OCI-LY1 (cell line): ENCODE results near the gene ABL2.

Source experiments
- H2AFZ ChIP-seq: fragments of 200-600 bp; sonication (generic), shearing (Covaris generic); 2 replicates; pipeline ENCODE4 v1.6.0; 2014; ENCODE audit warnings: antibody characterized with exemption, mild to moderate bottlenecking, low read length
- H3F3A ChIP-seq: fragments of 200-600 bp; sonication (generic), shearing (Covaris generic); 2 replicates; pipeline ENCODE4 v1.6.0; 2014; ENCODE audit warnings: mild to moderate bottlenecking, antibody characterized with exemption, low read length, moderate library complexity; ENCODE audit not compliant: insufficient read depth
- H3K27ac ChIP-seq: fragments of 200-600 bp; sonication (generic); 2 replicates; pipeline ENCODE4 v1.5.1; 2014; ENCODE audit warnings: low read length, mixed run types, mild to moderate bottlenecking, low read depth; ENCODE audit not compliant: poor library complexity, severe bottlenecking
- H3K27me3 ChIP-seq: fragments of 200-600 bp; sonication (generic); 2 replicates; pipeline ENCODE4 v1.6.0; 2014; ENCODE audit warnings: antibody characterized with exemption, mild to moderate bottlenecking, low read length, moderate library complexity; ENCODE audit not compliant: insufficient read depth
- H3K36me3 ChIP-seq: fragments of 200-600 bp; sonication (generic); 2 replicates; pipeline ENCODE4 v1.6.1; 2014; ENCODE audit warnings: mild to moderate bottlenecking, antibody characterized with exemption, low read length, moderate library complexity, mixed read lengths; ENCODE audit not compliant: insufficient read depth
- H3K4me1 ChIP-seq: fragments of 200-600 bp; sonication (generic); 2 replicates; pipeline ENCODE4 v1.5.1; 2014; ENCODE audit warnings: mild to moderate bottlenecking, low read length, moderate library complexity; ENCODE audit not compliant: insufficient read depth, severe bottlenecking
- H3K4me2 ChIP-seq: fragments of 200-600 bp; sonication (generic), shearing (Covaris generic); 2 replicates; pipeline ENCODE4 v1.6.1; 2014; ENCODE audit warnings: low read length
- H3K4me3 ChIP-seq: fragments of 200-600 bp; sonication (generic); 2 replicates; pipeline ENCODE4 v1.5.1; 2014; ENCODE audit warnings: low read length, low read depth, mild to moderate bottlenecking, mixed read lengths; ENCODE audit not compliant: poor library complexity, severe bottlenecking
- H3K79me2 ChIP-seq: fragments of 200-600 bp; shearing (Covaris generic); 2 replicates; pipeline ENCODE4 v1.6.1; 2016; ENCODE audit warnings: mixed run types, low read length, mixed read lengths; ENCODE audit not compliant: insufficient read depth
- H3K9ac ChIP-seq: fragments of 200-600 bp; sonication (generic), shearing (Covaris generic); 2 replicates; pipeline ENCODE4 v1.6.1; 2014; ENCODE audit warnings: mild to moderate bottlenecking, low read length, mixed read lengths
- H3K9me2 ChIP-seq: fragments of 200-600 bp; sonication (generic), shearing (Covaris generic); 2 replicates; pipeline ENCODE4 v1.6.1; 2014; ENCODE audit warnings: low read depth, mild to moderate bottlenecking, low read length, mixed read lengths
- H3K9me3 ChIP-seq: fragments of 200-600 bp; shearing (Covaris generic); 2 replicates; pipeline ENCODE4 v1.6.1; 2014; ENCODE audit warnings: low read length, mixed read lengths
- H4K20me1 ChIP-seq: fragments of 200-600 bp; sonication (generic), shearing (Covaris generic); 2 replicates; pipeline ENCODE4 v1.6.0; 2016; ENCODE audit warnings: mild to moderate bottlenecking, low read length; ENCODE audit not compliant: insufficient read depth
- EZH2 ChIP-seq: fragments of 200-600 bp; sonication (generic), shearing (Covaris generic); IDR thresholded peaks from 2 replicates; pipeline ENCODE4 v1.8.0; 2017; ENCODE audit warnings: borderline replicate concordance, mixed run types, mild to moderate bottlenecking, antibody characterized with exemption, low read length, moderate library complexity, mixed read lengths
- TF ChIP-seq, protein P1 (sequence below): fragments of 200-600 bp; sonication (generic), shearing (Covaris generic); IDR thresholded peaks from 2 replicates; pipeline ENCODE4 v1.5.1; 2017; ENCODE audit warnings: mild to moderate bottlenecking, antibody characterized with exemption, low read length, moderate library complexity, mixed read lengths

Gene ABL2

DNA sequence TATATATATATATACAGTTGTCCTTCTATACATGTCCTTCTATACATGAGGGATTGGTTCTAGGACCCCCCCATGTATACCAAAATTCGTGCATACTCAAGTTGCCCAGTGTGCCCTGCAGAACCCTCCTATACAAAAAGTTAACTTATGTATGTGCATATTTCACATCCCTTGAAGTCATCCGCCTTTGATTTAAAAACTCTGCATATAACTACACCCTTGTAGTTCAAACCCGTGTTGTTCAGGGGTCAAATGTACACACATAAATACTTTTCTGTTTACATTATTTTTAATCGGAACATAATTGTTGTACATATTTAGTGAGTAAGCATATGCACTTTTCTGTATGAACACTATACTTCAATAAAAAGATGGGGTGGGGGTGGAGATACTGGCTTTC is 7.7 kb upstream of the ABL2 start:
- Histone ChIP-seq H3K9ac (no peak overlapping the region), H3K9me3 (no peaks in the 10 kb centered on the region), H3K4me1 (no peaks in the 10 kb centered on the region), H3F3A (no peaks in the 10 kb centered on the region), H3K27ac (no peak overlapping the region), H3K9me2 (no peaks in the 10 kb centered on the region), H3K79me2 (no peaks in the 10 kb centered on the region), H3K36me3 (no peaks in the 10 kb centered on the region), H3K4me3 (no peak overlapping the region), H2AFZ (no peak overlapping the region), H3K27me3 (no peaks in the 10 kb centered on the region), H3K4me2 (no peak overlapping the region), H4K20me1 (no peaks in the 10 kb centered on the region)
- TF ChIP-seq EZH2, result no peak
- TF ChIP-seq, protein P1, sequence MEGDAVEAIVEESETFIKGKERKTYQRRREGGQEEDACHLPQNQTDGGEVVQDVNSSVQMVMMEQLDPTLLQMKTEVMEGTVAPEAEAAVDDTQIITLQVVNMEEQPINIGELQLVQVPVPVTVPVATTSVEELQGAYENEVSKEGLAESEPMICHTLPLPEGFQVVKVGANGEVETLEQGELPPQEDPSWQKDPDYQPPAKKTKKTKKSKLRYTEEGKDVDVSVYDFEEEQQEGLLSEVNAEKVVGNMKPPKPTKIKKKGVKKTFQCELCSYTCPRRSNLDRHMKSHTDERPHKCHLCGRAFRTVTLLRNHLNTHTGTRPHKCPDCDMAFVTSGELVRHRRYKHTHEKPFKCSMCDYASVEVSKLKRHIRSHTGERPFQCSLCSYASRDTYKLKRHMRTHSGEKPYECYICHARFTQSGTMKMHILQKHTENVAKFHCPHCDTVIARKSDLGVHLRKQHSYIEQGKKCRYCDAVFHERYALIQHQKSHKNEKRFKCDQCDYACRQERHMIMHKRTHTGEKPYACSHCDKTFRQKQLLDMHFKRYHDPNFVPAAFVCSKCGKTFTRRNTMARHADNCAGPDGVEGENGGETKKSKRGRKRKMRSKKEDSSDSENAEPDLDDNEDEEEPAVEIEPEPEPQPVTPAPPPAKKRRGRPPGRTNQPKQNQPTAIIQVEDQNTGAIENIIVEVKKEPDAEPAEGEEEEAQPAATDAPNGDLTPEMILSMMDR, result no peak

DNA sequence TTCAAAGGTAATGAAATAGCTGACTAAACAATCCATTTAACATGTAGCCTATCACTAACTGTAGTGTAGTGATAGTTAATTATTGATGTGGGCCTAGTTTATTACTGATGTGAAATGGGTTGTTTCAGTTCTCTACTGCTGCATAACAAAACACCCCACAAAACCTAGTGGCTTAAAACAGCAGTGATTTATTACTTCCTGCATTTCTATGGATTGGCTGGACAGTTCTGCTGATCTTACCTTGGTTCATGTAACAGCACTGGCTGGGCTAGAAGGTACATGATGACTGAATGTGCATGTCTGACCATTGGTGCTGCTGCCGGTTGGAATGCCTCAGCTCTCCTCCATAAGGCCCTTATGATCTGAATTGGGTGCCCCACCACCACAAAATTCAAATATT is 5.4 kb upstream of the ABL2 start:
- Histone ChIP-seq H3F3A (no peaks in the 10 kb centered on the region), H3K79me2 (no peaks in the 10 kb centered on the region), H3K36me3 (no peaks in the 10 kb centered on the region), H3K9me2 (no peaks in the 10 kb centered on the region), H3K9ac (no peak overlapping the region), H3K4me3 (no peak overlapping the region), H3K27ac (no peak overlapping the region), H3K4me1 (peaks cover 12% of the 10 kb centered on the region), H2AFZ (no peak overlapping the region), H3K4me2 (no peak overlapping the region), H3K27me3 (no peaks in the 10 kb centered on the region), H3K9me3 (no peaks in the 10 kb centered on the region), H4K20me1 (no peaks in the 10 kb centered on the region)
- TF ChIP-seq EZH2, result no peak
- TF ChIP-seq, protein P1, result no peak

DNA sequence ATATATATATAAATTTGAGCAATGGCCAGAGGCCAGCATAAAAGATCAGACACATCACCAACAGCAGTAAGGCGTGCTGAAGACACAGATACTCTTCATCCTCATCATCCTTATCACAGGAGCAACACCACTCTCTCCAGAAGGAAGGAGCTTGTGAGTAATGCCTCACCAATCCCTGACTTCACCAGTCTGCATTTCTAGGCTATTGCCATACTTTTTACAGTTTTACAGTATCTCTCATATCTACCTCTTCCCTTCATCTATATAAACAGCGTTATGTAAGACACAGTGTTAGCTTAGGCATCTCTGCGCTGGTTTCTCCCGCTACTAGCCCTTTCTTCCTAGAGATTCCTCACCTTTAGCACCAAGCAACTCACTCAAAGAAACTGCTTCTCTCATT is 2.4 kb upstream of the ABL2 start:
- no peaks in the 10 kb centered on the region for H3K9me3 ChIP-seq
- H3K9ac ChIP-seq, result no peak overlapping the region
- H3F3A ChIP-seq, result no peaks in the 10 kb centered on the region
- no peak overlapping the region for H3K4me2 ChIP-seq
- no peaks in the 10 kb centered on the region for H3K9me2 ChIP-seq
- H3K4me3 ChIP-seq, result no peak overlapping the region
- TF ChIP-seq, protein P1, result no peak
- TF ChIP-seq EZH2, result no peak
- H3K27ac ChIP-seq, result no peak overlapping the region
- H2AFZ ChIP-seq, result no peak overlapping the region
- H3K27me3 ChIP-seq, result no peaks in the 10 kb centered on the region
- peaks cover 20% of the 10 kb centered on the region for H3K4me1 ChIP-seq
- 0 out of 2 replicates have a peak, but pooled peaks cover 4% of the 10 kb centered on the region for H3K36me3 ChIP-seq
- H4K20me1 ChIP-seq, result no peaks in the 10 kb centered on the region
- peaks cover 15% of the 10 kb centered on the region for H3K79me2 ChIP-seq
